Measurements from ENCODE around the gene TBC1D9B. TPM values are rescaled to one million over a fixed set of nuclear protein-coding genes. Genes with fewer than 3 reads are reported as not detected.

Gene TBC1D9B
- total and polyA plus RNA-seq, 2 experiments from 2014 or later = 77.0 to 97.3 TPM

GRCh38 chr5:179900711-179901110 lies 7.0 kb downstream of the TBC1D9B start:
- H4K20me1 ChIP-seq (ENCODE audit: insufficient read depth, poor library complexity, severe bottlenecking) = no peaks in the 10 kb centered on the region
- H2AFZ ChIP-seq = no peak overlapping the region
- no peak overlapping the region for H3K4me3 ChIP-seq
- no peaks in the 10 kb centered on the region for H3K36me3 ChIP-seq (replicated peaks; ENCODE audit: insufficient read depth, low read depth)
- no peaks in the 10 kb centered on the region for H3K9me3 ChIP-seq (ENCODE audit: low read depth)
- no peak overlapping the region for H3K4me2 ChIP-seq
- no peak overlapping the region for H3K27ac ChIP-seq
- no peak for DNase-seq (ENCODE audit: low spot score)
- no peaks in the 10 kb centered on the region for H3K27me3 ChIP-seq
- H3K9me2 ChIP-seq (replicated peaks; ENCODE audit: insufficient read depth) = no peaks in the 10 kb centered on the region
- H3K4me1 ChIP-seq (ENCODE audit: insufficient read depth) = no peaks in the 10 kb centered on the region
- H3K79me2 ChIP-seq = peaks cover 12% of the 10 kb centered on the region
- no peak for TF ChIP-seq EZH2phosphoT487 (IDR thresholded peaks at IDR 0.05; ENCODE audit: low read depth, severe bottlenecking, unreplicated experiment)
- no peak for TF ChIP-seq EZH2 (IDR thresholded peaks at IDR 0.05; ENCODE audit: borderline replicate concordance)
- TF ChIP-seq, protein P1, sequence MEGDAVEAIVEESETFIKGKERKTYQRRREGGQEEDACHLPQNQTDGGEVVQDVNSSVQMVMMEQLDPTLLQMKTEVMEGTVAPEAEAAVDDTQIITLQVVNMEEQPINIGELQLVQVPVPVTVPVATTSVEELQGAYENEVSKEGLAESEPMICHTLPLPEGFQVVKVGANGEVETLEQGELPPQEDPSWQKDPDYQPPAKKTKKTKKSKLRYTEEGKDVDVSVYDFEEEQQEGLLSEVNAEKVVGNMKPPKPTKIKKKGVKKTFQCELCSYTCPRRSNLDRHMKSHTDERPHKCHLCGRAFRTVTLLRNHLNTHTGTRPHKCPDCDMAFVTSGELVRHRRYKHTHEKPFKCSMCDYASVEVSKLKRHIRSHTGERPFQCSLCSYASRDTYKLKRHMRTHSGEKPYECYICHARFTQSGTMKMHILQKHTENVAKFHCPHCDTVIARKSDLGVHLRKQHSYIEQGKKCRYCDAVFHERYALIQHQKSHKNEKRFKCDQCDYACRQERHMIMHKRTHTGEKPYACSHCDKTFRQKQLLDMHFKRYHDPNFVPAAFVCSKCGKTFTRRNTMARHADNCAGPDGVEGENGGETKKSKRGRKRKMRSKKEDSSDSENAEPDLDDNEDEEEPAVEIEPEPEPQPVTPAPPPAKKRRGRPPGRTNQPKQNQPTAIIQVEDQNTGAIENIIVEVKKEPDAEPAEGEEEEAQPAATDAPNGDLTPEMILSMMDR (IDR thresholded peaks at IDR 0.05; ENCODE audit: poor library complexity) = no peak
- 90% methylated on average over 12 of the region's 13 CpGs for WGBS (ENCODE audit: low lambda C conversion rate, missing lambda C conversion rate)

GRCh38 chr5:179900206-179900605 lies 7.5 kb downstream of the TBC1D9B start:
- no peak for DNase-seq (ENCODE audit: low spot score)
- no peak overlapping the region for H3K4me2 ChIP-seq
- TF ChIP-seq EZH2 (IDR thresholded peaks at IDR 0.05; ENCODE audit: borderline replicate concordance) (no peak), EZH2phosphoT487 (IDR thresholded peaks at IDR 0.05; ENCODE audit: low read depth, severe bottlenecking, unreplicated experiment) (no peak)
- TF ChIP-seq, protein P1 (IDR thresholded peaks at IDR 0.05; ENCODE audit: poor library complexity) = no peak
- 90% methylated on average over 9 of the region's 9 CpGs for WGBS (ENCODE audit: low lambda C conversion rate, missing lambda C conversion rate)
- H3K36me3 ChIP-seq (replicated peaks; ENCODE audit: insufficient read depth, low read depth) = no peaks in the 10 kb centered on the region
- H3K9me2 ChIP-seq (replicated peaks; ENCODE audit: insufficient read depth) = no peaks in the 10 kb centered on the region
- H3K4me3 ChIP-seq = no peak overlapping the region
- H3K4me1 ChIP-seq (ENCODE audit: insufficient read depth) = no peaks in the 10 kb centered on the region
- no peaks in the 10 kb centered on the region for H4K20me1 ChIP-seq (ENCODE audit: insufficient read depth, poor library complexity, severe bottlenecking)
- H2AFZ ChIP-seq = no peak overlapping the region
- H3K27ac ChIP-seq = no peak overlapping the region
- no peaks in the 10 kb centered on the region for H3K9me3 ChIP-seq (ENCODE audit: low read depth)
- H3K27me3 ChIP-seq = no peaks in the 10 kb centered on the region
- H3K79me2 ChIP-seq = peaks cover 7% of the 10 kb centered on the region

GRCh38 chr5:179895861-179896260 lies 11.8 kb downstream of the TBC1D9B start:
- Histone ChIP-seq H3K4me3 (no peak overlapping the region), H2AFZ (no peak overlapping the region), H4K20me1 (ENCODE audit: insufficient read depth, poor library complexity, severe bottlenecking) (no peaks in the 10 kb centered on the region), H3K4me1 (ENCODE audit: insufficient read depth) (no peaks in the 10 kb centered on the region), H3K36me3 (replicated peaks; ENCODE audit: insufficient read depth, low read depth) (no peaks in the 10 kb centered on the region), H3K79me2 (no peaks in the 10 kb centered on the region), H3K4me2 (no peak overlapping the region), H3K27ac (no peak overlapping the region), H3K27me3 (no peaks in the 10 kb centered on the region), H3K9me2 (replicated peaks; ENCODE audit: insufficient read depth) (no peaks in the 10 kb centered on the region), H3K9me3 (ENCODE audit: low read depth) (no peaks in the 10 kb centered on the region)
- DNase-seq (ENCODE audit: low spot score) = no peak
- TF ChIP-seq, protein P1 (IDR thresholded peaks at IDR 0.05; ENCODE audit: poor library complexity) = no peak
- no peak for TF ChIP-seq EZH2 (IDR thresholded peaks at IDR 0.05; ENCODE audit: borderline replicate concordance)
- TF ChIP-seq EZH2phosphoT487 (IDR thresholded peaks at IDR 0.05; ENCODE audit: low read depth, severe bottlenecking, unreplicated experiment) = no peak
- 74% methylated on average over 6 of the region's 6 CpGs for WGBS (ENCODE audit: low lambda C conversion rate, missing lambda C conversion rate)

All from hepatocyte (in vitro differentiated cells).